Measurements from ENCODE around the gene KLKB1.

The KLKB1 gene

GRCh38 chr4:186227221-186227620, at the start of gene KLKB1:
TSS of gene KLKB1 (plus strand) at chr4:186227507. CDS start at chr4:186228196, 689 bp downstream.
- Histone ChIP-seq H3K9me3 (ENCODE audit: low read length) (no peaks in the 10 kb centered on the region), H3K4me1 (ENCODE audit: insufficient read depth, low read length) (peaks cover 6% of the 10 kb centered on the region), H3K9ac (ENCODE audit: low read length) (peak within 1 kb of the TSS; percentile 5), H3K27me3 (ENCODE audit: control insufficient read depth in 1 of 2, insufficient read depth in 2 of 2, low read length in 2 of 2) (no peaks in the 10 kb centered on the region), H3K27ac (ENCODE audit: low read depth, low read length) (no peak within 1 kb of the TSS), H3K36me3 (ENCODE audit: insufficient read depth, low read length) (no peaks in the 10 kb centered on the region), H3K4me3 (ENCODE audit: low read depth in 1 of 2, low read length in 2 of 2) (peak within 1 kb of the TSS in 1 of 2 donors; percentile 43)

- H3K27me3 ChIP-seq (ENCODE audit: control insufficient read depth in 1 of 2, insufficient read depth in 2 of 2, low read length in 2 of 2) = no peaks in the 10 kb centered on the region
- no peak overlapping the region for H3K9ac ChIP-seq (ENCODE audit: low read length)
- H3K4me1 ChIP-seq (ENCODE audit: insufficient read depth, low read length) = peaks cover 22% of the 10 kb centered on the region
- no peaks in the 10 kb centered on the region for H3K9me3 ChIP-seq (ENCODE audit: low read length)
- no peak overlapping the region for H3K27ac ChIP-seq (ENCODE audit: low read depth, low read length)
- H3K36me3 ChIP-seq (ENCODE audit: insufficient read depth, low read length) = no peaks in the 10 kb centered on the region
- H3K4me3 ChIP-seq (ENCODE audit: low read depth in 1 of 2, low read length in 2 of 2) = no peak overlapping the region
These were observed 39.2 kb upstream of the KLKB1 start for GRCh38 chr4:186188107-186188506.

GRCh38 chr4:186189656-186190055, 37.7 kb upstream of the KLKB1 start:
- Histone ChIP-seq H3K9ac (ENCODE audit: low read length) (peak overlapping the region; percentile 89), H3K4me3 (ENCODE audit: low read depth in 1 of 2, low read length in 2 of 2) (peak overlapping the region in 1 of 2 donors; percentile 89), H3K9me3 (ENCODE audit: low read length) (no peaks in the 10 kb centered on the region), H3K27me3 (ENCODE audit: control insufficient read depth in 1 of 2, insufficient read depth in 2 of 2, low read length in 2 of 2) (no peaks in the 10 kb centered on the region), H3K27ac (ENCODE audit: low read depth, low read length) (peak overlapping the region; percentile 96), H3K36me3 (ENCODE audit: insufficient read depth, low read length) (peaks cover 10% of the 10 kb centered on the region), H3K4me1 (ENCODE audit: insufficient read depth, low read length) (peaks cover 36% of the 10 kb centered on the region)

- Histone ChIP-seq H3K9ac (ENCODE audit: low read length) (peak overlapping the region; percentile 89), H3K9me3 (ENCODE audit: low read length) (no peaks in the 10 kb centered on the region), H3K27ac (ENCODE audit: low read depth, low read length) (peak overlapping the region; percentile 96), H3K27me3 (ENCODE audit: control insufficient read depth in 1 of 2, insufficient read depth in 2 of 2, low read length in 2 of 2) (no peaks in the 10 kb centered on the region), H3K36me3 (ENCODE audit: insufficient read depth, low read length) (peaks cover 19% of the 10 kb centered on the region), H3K4me3 (ENCODE audit: low read depth in 1 of 2, low read length in 2 of 2) (peak overlapping the region; percentile 86 to 89), H3K4me1 (ENCODE audit: insufficient read depth, low read length) (peaks cover 36% of the 10 kb centered on the region)
These were observed 36.6 kb upstream of the KLKB1 start for GRCh38 chr4:186190581-186191199.

- no peaks in the 10 kb centered on the region for H3K9me3 ChIP-seq (ENCODE audit: low read length)
- H3K27me3 ChIP-seq (ENCODE audit: control insufficient read depth in 1 of 2, insufficient read depth in 2 of 2, low read length in 2 of 2) = no peaks in the 10 kb centered on the region
- peaks cover 36% of the 10 kb centered on the region for H3K4me1 ChIP-seq (ENCODE audit: insufficient read depth, low read length)
- peaks cover 19% of the 10 kb centered on the region for H3K36me3 ChIP-seq (ENCODE audit: insufficient read depth, low read length)
- H3K27ac ChIP-seq (ENCODE audit: low read depth, low read length) = peak within 1 kb of the TSS; percentile 96
- H3K4me3 ChIP-seq (ENCODE audit: low read depth in 1 of 2, low read length in 2 of 2) = peak within 1 kb of the TSS; percentile 86 to 89
- peak within 1 kb of the TSS; percentile 91 for H3K9ac ChIP-seq (ENCODE audit: low read length)
These were observed 35.9 kb upstream of the KLKB1 start, which contains the start of gene CYP4V2 for GRCh38 chr4:186191200-186192065. TSS of gene CYP4V2 (plus strand) at chr4:186191567. CDS start at chr4:186191824, 257 bp downstream.

GRCh38 chr4:186192066-186192612, 35.2 kb upstream of the KLKB1 start:
- Histone ChIP-seq H3K27me3 (ENCODE audit: control insufficient read depth in 1 of 2, insufficient read depth in 2 of 2, low read length in 2 of 2) (no peaks in the 10 kb centered on the region), H3K9ac (ENCODE audit: low read length) (peak overlapping the region; percentile 91)

GRCh38 chr4:186193851-186194250, 33.5 kb upstream of the KLKB1 start:
- no peak overlapping the region for H3K4me3 ChIP-seq (ENCODE audit: low read depth in 1 of 2, low read length in 2 of 2)
- peaks cover 36% of the 10 kb centered on the region for H3K4me1 ChIP-seq (ENCODE audit: insufficient read depth, low read length)
- no peaks in the 10 kb centered on the region for H3K9me3 ChIP-seq (ENCODE audit: low read length)
- peaks cover 19% of the 10 kb centered on the region for H3K36me3 ChIP-seq (ENCODE audit: insufficient read depth, low read length)
- H3K27me3 ChIP-seq (ENCODE audit: control insufficient read depth in 1 of 2, insufficient read depth in 2 of 2, low read length in 2 of 2) = no peaks in the 10 kb centered on the region
- no peak overlapping the region for H3K9ac ChIP-seq (ENCODE audit: low read length)
- H3K27ac ChIP-seq (ENCODE audit: low read depth, low read length) = no peak overlapping the region

More at GRCh38 chr4:186192066-186192612, 35.2 kb upstream of the KLKB1 start:
- H3K4me3 ChIP-seq (ENCODE audit: low read depth in 1 of 2, low read length in 2 of 2) = peak overlapping the region; percentile 86 to 89
- peaks cover 36% of the 10 kb centered on the region for H3K4me1 ChIP-seq (ENCODE audit: insufficient read depth, low read length)
- H3K27ac ChIP-seq (ENCODE audit: low read depth, low read length) = peak overlapping the region; percentile 96
- H3K9me3 ChIP-seq (ENCODE audit: low read length) = no peaks in the 10 kb centered on the region
- H3K36me3 ChIP-seq (ENCODE audit: insufficient read depth, low read length) = peaks cover 19% of the 10 kb centered on the region

- H3K9me3 ChIP-seq (ENCODE audit: low read length) = no peaks in the 10 kb centered on the region
- H3K4me1 ChIP-seq (ENCODE audit: insufficient read depth, low read length) = peaks cover 19% of the 10 kb centered on the region
- no peak overlapping the region for H3K27ac ChIP-seq (ENCODE audit: low read depth, low read length)
- no peak overlapping the region for H3K4me3 ChIP-seq (ENCODE audit: low read depth in 1 of 2, low read length in 2 of 2)
- peaks cover 19% of the 10 kb centered on the region for H3K36me3 ChIP-seq (ENCODE audit: insufficient read depth, low read length)
- H3K27me3 ChIP-seq (ENCODE audit: control insufficient read depth in 1 of 2, insufficient read depth in 2 of 2, low read length in 2 of 2) = no peaks in the 10 kb centered on the region
- H3K9ac ChIP-seq (ENCODE audit: low read length) = no peak overlapping the region
These were observed 31.2 kb upstream of the KLKB1 start for GRCh38 chr4:186196063-186196462.

- Histone ChIP-seq H3K4me3 (ENCODE audit: low read depth in 1 of 2, low read length in 2 of 2) (no peak overlapping the region), H3K27me3 (ENCODE audit: control insufficient read depth in 1 of 2, insufficient read depth in 2 of 2, low read length in 2 of 2) (no peaks in the 10 kb centered on the region), H3K9me3 (ENCODE audit: low read length) (no peaks in the 10 kb centered on the region), H3K9ac (ENCODE audit: low read length) (no peak overlapping the region), H3K36me3 (ENCODE audit: insufficient read depth, low read length) (peaks cover 2% of the 10 kb centered on the region), H3K4me1 (ENCODE audit: insufficient read depth, low read length) (peaks cover 6% of the 10 kb centered on the region), H3K27ac (ENCODE audit: low read depth, low read length) (no peak overlapping the region)
These were observed 26.8 kb upstream of the KLKB1 start for GRCh38 chr4:186200516-186200915.

GRCh38 chr4:186201010-186201409, 26.3 kb upstream of the KLKB1 start:
- no peaks in the 10 kb centered on the region for H3K9me3 ChIP-seq (ENCODE audit: low read length)
- peaks cover 6% of the 10 kb centered on the region for H3K4me1 ChIP-seq (ENCODE audit: insufficient read depth, low read length)
- no peak overlapping the region for H3K4me3 ChIP-seq (ENCODE audit: low read depth in 1 of 2, low read length in 2 of 2)
- no peak overlapping the region for H3K9ac ChIP-seq (ENCODE audit: low read length)
- H3K36me3 ChIP-seq (ENCODE audit: insufficient read depth, low read length) = no peaks in the 10 kb centered on the region
- H3K27ac ChIP-seq (ENCODE audit: low read depth, low read length) = no peak overlapping the region
- no peaks in the 10 kb centered on the region for H3K27me3 ChIP-seq (ENCODE audit: control insufficient read depth in 1 of 2, insufficient read depth in 2 of 2, low read length in 2 of 2)

- no peak overlapping the region for H3K27ac ChIP-seq (ENCODE audit: low read depth, low read length)
- no peaks in the 10 kb centered on the region for H3K27me3 ChIP-seq (ENCODE audit: control insufficient read depth in 1 of 2, insufficient read depth in 2 of 2, low read length in 2 of 2)
- H3K4me3 ChIP-seq (ENCODE audit: low read depth in 1 of 2, low read length in 2 of 2) = no peak overlapping the region
- peaks cover 6% of the 10 kb centered on the region for H3K4me1 ChIP-seq (ENCODE audit: insufficient read depth, low read length)
- H3K36me3 ChIP-seq (ENCODE audit: insufficient read depth, low read length) = no peaks in the 10 kb centered on the region
- no peaks in the 10 kb centered on the region for H3K9me3 ChIP-seq (ENCODE audit: low read length)
- no peak overlapping the region for H3K9ac ChIP-seq (ENCODE audit: low read length)
These were observed 25.6 kb upstream of the KLKB1 start for GRCh38 chr4:186201535-186202230.
